ENCODE measurements around the gene SARDH.
"Not testable (repeated sequence)": the region's sequence is repeated elsewhere in the genome, so short reads cannot be mapped to it uniquely, and the experiment has no call there.

Gene SARDH

GRCh38 chr9:133640580-133641395 is 97.4 kb downstream of the SARDH start:
- no peak for DNase-seq

GRCh38 chr9:133640160-133640559 is 98.0 kb downstream of the SARDH start:
- no peak for DNase-seq

- DNase-seq, result no peak
These were observed 98.5 kb downstream of the SARDH start for GRCh38 chr9:133639613-133640012.

- DNase-seq, result no peak
These were observed 99.4 kb downstream of the SARDH start for GRCh38 chr9:133638711-133639110.

DNA sequence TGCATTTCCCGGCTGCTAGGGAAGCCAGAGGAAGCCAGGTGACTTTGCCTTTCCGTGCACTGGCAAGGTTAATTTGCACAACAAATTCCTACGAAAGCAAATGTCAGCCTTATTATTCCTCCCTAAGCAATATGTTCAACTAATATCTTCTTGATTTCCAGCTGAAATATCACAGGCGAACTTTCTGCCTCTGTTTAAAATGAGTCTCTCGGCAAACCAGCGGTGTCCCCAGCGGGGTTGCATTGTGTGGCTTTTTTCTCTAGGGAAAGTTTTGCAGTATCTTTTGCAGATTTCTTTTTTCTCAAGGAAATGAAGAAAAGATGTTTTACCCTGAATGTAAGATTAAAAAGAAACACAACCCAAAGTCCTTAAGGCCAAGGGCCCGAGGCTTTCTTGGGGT is 100.1 kb downstream of the SARDH start:
- DNase-seq, result no peak

- DNase-seq, result no peak
These were observed 100.6 kb downstream of the SARDH start for GRCh38 chr9:133637451-133638055.

GRCh38 chr9:133636902-133637301 is 101.2 kb downstream of the SARDH start:
- no peak for DNase-seq

GRCh38 chr9:133635533-133636531 is 102.3 kb downstream of the SARDH start, which contains the start of gene DBH:
DBH (plus strand) TSS chr9:133636363; CDS start chr9:133636372, 9 bp downstream.
- no peak for DNase-seq

- DNase-seq, result no peak
These were observed 103.1 kb downstream of the SARDH start for GRCh38 chr9:133635098-133635497.

GRCh38 chr9:133634081-133634691 is 104.0 kb downstream of the SARDH start:
- DNase-seq, result no peak

DNA sequence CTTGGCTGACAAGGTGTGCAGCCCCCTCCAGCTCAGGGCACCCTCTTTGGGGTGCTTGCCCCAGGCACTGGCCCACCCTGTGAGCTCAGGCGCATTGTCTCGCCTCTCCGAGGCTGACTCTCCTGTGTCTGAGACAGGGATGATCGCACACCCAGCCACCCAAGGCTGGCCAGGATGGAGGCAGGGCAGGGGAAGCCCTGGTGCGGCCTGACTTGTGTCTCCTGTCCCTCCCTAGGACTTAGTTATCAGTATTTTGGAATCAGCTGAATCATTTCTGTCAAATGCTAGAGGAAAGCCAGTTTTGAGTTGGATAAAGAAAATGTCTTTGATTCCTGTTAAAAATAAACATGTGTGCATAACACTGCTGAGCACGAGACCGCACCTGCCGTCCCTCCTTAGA is 104.5 kb downstream of the SARDH start:
- no peak for DNase-seq

GRCh38 chr9:133632806-133633680 is 105.1 kb downstream of the SARDH start:
- DNase-seq, result no peak

GRCh38 chr9:133631111-133631510 is 107.0 kb downstream of the SARDH start:
- DNase-seq, result no peak

GRCh38 chr9:133629221-133630110 is 108.7 kb downstream of the SARDH start:
- no peak for DNase-seq

GRCh38 chr9:133628766-133629165 is 109.4 kb downstream of the SARDH start:
- no peak for DNase-seq

GRCh38 chr9:133627341-133627740 is 110.8 kb downstream of the SARDH start:
- DNase-seq, result no peak

DNA sequence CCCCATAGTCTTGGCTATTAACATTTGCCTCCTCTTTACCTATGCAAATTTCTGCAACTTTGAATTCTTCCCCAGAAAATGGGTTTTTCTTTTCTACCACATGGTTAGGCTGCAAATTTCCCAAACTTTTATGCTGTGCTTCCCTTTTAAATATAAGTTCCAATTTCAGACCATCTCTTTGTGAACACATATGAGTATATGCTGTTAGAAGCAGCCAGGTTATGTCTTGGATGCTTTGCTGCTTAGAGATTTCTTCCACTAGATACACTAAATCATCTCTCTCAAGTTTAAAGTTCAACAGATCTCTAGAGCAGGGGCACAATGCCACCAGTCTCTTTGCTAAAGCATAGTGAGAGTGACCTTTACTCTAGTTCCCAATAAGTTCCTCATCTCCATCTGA is 112.1 kb downstream of the SARDH start:
- DNase-seq, result not testable (repeated sequence)

- no peak for DNase-seq
These were observed 115.6 kb downstream of the SARDH start for GRCh38 chr9:133622555-133622954.

GRCh38 chr9:133621725-133622267 is 116.4 kb downstream of the SARDH start:
- DNase-seq, result no peak

DNA sequence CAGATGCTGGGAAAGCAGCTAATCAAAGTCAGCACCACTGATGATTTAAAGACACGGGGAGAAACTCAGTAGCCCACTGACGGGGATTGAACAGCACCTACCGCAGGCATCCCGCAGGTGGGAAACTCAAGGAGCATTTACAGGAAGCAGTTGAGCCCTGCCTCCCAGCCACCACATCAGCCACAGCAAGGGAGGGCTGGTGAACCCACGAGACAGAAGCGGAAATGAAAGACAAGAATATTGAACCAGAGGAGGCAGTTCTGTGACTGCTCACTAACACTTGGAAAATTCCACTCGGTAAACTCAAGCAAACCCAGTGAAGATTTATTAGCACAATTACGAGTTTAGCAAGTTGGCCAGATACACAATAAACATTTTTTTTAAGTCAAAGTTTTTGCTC is 118.4 kb downstream of the SARDH start:
- peak; percentile 72 to 77 for DNase-seq
